GM18499 (cell line): ENCODE measurements around the gene ZNF396.

ENCODE experiments used
- ATAC-seq: cut with Tn5 transposase; IDR thresholded peaks from one replicate; pipeline ENCODE4 v1.9.1; 2021; ENCODE audit warnings: moderate number of reproducible peaks; ENCODE audit not compliant: insufficient read depth, unreplicated experiment

Gene ZNF396

DNA sequence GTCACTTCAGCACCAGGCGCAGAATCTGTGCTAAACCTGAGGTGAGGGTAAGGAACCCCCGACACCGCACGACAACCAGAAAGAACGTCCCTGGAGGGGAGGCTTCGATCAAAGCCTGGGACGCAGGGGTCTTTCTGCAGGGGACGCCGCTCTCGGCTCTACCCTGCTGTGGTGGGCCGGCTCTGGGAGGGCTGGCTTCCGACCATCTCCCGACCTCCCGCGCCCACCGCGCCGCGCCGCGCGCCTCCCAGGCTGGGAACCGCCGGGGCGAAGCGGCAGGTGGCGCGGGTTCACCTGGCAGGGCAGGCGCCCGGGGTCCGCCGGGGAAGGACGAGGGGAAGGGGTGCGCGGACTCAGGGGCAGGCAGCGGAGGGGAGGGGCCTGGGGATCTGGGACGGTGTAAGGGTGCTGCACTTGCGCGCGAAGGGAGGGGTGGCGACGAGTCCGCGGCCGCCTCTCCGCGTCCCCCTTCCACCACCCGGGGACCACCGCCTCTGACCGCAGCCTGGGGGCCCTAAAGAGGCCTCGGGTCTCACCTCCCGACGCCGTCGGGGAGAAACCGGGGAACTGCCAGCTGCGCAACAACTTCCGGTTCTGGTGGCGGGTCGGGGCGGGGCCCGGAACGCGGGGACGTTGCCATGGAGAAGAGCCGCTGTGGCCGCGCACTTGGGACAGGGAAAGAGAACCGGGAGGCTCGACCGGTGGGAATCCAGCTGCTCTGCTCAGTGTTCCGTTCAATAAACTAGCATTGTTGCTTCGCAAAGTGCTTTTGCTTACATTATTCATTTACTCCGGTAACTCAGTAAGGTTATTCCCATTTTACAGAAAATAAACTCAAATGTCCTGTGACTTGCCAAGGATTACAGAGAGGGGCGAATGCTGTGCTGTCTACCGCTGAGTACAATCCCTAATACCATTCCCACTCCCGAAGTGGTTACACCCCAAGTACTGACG, at the start of gene ZNF396:
Gene ZNF396, minus strand, starts transcription at position 596 of the 954 bp plus-strand sequence. CDS start 3,045 bp downstream, outside the sequence.
- peak; percentile 74 for ATAC-seq

- no peak for ATAC-seq
Observed at GRCh38 chr18:35426786-35427185, 49.6 kb upstream of the ZNF396 start.

- no peak for ATAC-seq
Observed at GRCh38 chr18:35424356-35424755, 47.2 kb upstream of the ZNF396 start.

DNA sequence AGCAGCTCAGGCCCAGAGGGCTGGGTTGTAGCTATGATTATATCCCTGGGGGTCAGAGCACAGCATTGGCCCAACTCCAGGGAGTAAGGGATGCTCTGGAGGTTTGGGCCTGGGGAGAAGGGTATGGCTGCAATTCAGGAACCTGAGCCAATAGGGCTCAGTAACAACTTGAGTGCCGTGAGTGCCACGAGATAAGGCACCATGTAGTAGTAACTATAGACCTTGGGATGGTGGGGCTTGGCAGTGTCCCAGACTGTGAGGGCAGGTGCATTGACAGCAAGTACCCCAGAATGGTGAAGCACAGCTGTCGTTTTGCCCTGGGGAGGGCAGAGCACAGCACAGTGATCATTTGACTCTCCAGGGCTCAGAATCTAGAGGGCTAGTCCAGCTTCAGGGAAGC, 45.1 kb upstream of the ZNF396 start:
- no peak for ATAC-seq

- no peak for ATAC-seq
Observed at GRCh38 chr18:35418610-35419009, 41.5 kb upstream of the ZNF396 start.

DNA sequence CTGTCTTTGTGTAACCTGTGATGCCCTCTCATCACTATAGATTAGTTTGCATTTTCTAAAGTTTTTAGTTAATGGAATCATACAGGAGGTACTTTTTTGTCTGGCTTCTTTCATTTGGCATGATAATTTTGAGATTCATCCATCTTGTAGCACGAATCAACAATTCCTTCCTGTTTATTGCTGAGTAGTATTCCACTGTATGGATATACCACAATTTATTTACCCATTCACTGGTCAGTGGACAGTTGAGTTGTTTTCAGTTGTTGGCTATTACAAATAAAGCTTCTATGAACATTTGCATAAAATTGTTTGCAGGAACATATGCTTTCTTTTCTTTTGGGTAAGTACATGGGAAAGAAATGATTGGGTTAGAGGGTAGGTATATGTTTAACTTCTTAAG, 40.1 kb upstream of the ZNF396 start:
- ATAC-seq = no peak

- no peak for ATAC-seq
Observed at GRCh38 chr18:35415511-35416073, 38.5 kb upstream of the ZNF396 start.

GRCh38 chr18:35413163-35413511, 36.0 kb upstream of the ZNF396 start:
- no peak for ATAC-seq

DNA sequence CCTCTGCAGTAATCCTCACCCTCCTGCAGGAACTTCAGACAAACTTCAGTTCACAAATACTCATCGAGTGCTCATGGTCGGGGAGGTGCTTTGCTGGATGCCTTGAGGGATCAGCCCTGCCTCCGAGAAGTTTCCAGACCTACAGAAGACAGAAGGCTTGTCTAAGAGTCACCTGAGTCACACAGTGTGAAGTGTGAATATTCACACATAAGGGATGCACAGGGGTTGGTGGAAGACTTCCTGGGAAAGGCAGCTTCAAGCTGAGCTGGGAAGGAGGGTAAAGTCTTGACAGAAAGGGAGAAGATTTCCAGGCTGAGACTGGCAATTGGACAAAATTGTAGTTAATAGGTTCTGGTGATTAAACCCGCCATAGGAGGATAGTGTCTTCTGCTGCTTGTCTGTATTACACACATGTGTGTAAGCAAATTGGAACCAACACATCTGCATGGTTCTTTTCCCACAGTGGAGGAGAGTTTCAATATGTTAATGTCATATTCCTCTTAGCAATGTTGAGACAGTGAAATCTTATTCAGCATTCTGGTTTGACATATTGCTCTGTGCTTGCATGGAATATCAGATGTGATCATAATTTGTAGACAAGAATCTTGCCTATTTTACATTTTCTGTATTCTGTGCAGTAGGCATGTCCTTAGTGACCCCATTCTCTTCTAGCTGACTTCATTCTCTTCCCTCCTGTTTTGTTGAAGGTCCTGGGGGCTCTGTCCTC, 34.7 kb upstream of the ZNF396 start:
- ATAC-seq = no peak

DNA sequence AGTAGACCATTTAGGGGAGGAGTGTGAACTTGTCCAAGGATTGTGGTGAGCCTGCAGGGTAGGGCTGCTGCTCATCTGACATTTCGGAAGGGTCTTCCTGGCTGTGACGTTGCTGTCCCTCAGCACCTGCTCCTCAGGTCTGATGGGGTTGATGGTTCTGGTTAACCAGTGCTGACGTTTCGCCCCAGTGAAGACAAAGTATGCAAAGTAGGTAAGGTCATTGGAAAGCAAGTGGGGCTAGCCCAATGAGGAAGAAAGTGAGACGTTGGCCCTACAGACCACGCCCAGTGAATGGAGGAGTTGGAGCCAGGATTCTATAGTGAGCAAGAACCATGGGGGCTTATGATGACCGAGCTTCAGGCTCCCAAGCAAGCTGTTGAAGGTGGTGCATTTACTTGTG, 33.4 kb upstream of the ZNF396 start:
- ATAC-seq = peak; percentile 31

- no peak for ATAC-seq
Observed at GRCh38 chr18:35409911-35410310, 32.8 kb upstream of the ZNF396 start.

DNA sequence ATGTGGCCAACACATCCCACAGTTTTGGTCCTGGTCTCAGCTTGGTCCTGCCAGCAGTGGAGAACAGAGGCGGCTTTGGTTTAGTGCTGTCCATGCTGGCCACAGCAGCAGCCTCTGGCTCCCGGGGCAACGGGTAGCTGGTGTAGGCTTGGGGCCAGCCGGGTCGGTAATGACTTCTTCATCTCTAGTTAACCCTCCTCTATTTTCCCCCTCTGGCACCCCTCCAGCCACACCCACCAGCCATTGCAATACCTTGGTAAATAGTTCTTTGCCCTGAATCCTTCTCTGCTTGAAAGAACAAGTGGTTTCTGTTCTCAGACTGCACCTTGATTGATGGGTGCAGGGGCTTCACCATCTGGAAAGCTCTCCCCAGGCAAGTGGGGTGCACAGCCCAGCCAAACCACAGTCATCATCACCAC, 31.7 kb upstream of the ZNF396 start:
- no peak for ATAC-seq

GRCh38 chr18:35407871-35408481, 30.8 kb upstream of the ZNF396 start:
- ATAC-seq = peak; percentile 50

GRCh38 chr18:35406666-35407065, 29.5 kb upstream of the ZNF396 start:
- no peak for ATAC-seq

- ATAC-seq = no peak
Observed at GRCh38 chr18:35397976-35398375, 20.8 kb upstream of the ZNF396 start.

DNA sequence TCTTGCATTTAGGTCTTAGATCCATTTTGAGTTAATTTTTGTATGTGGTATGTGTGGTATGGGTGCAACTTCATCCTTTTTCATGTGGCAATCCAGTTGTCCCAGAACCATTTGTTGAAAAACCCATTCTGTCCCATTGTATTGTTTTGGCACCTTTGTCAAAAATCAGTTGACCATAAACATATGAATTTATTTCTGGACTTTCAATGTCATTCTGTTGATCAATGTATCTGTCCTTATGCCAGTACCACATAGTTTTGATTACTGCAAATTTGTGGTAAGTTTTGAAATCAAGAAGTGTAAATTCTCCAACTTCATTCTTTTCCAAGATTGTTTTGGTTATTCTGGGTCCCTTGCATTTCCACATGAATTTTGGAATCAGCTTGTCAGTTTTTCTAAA, 16.6 kb upstream of the ZNF396 start:
- no peak for ATAC-seq

GRCh38 chr18:35392375-35392774, 15.2 kb upstream of the ZNF396 start:
- no peak for ATAC-seq

DNA sequence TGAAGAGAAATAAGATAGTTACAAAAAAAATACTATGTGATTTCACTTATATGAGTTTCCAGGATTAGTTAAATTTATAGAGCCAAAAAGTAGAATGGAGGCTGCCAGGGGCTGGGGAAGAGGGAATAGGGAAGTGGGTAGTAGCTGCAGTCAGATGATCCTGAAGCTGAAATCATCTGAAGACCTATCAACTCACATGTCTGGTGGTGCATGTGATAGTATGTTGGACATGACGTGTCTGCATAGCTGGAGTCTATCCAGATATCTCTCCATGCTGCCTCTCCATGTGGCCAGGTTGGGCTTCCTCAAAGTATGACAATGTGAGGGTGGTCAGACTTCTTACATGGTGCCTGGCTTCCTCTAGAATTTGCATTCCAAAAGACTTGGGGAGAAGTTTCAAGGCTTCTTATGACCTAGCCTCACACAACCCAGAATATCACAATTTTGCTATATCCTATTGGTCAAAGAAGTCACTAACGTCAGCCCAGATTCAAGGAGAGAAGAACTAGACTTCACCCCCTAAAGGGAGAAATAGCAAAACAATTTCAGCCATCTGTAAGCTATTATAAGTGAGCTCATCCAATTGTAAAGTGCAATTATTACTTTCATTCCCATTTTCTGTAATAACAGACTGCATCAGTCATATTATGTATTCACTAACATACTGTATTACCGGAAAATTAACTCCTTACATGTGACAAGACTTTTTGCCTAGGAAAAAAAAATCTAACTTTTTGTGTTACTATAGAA, 14.0 kb upstream of the ZNF396 start:
- no peak for ATAC-seq

- ATAC-seq = no peak
Observed at GRCh38 chr18:35389095-35389618, 12.0 kb upstream of the ZNF396 start.

GRCh38 chr18:35387152-35387571, 10.0 kb upstream of the ZNF396 start:
- no peak for ATAC-seq
